ENCODE results near the gene ZNF80. TPM values are rescaled to one million over a fixed set of nuclear protein-coding genes. Genes with fewer than 3 reads are reported as not detected.

ZNF80 gene
- total and polyA plus RNA-seq, 2 donors (not counting 3 experiments of a cell fraction or from before 2014, with no cell fraction given), result not detected

GRCh38 chr3:114207768-114208167 lies 29.6 kb downstream of the ZNF80 start:
- Histone ChIP-seq H3K4me2 (ENCODE audit: insufficient read depth, low read length) (no peak overlapping the region), H3K27ac (ENCODE audit: insufficient read depth, low read depth, low read length) (no peak overlapping the region), H4K20me1 (replicated peaks; ENCODE audit: control insufficient read depth, extremely low read depth, insufficient read depth, low read length) (no peaks in the 10 kb centered on the region), H3K36me3 (ENCODE audit: control insufficient read depth in 2 of 2, extremely low read depth in 1 of 2, insufficient read depth in 2 of 2, low read length in 2 of 2) (no peaks in the 10 kb centered on the region), H2AFZ (ENCODE audit: low read depth, low read length) (no peak overlapping the region), H3K9me3 (replicated peaks; ENCODE audit: control insufficient read depth, insufficient read depth, low read length) (no peaks in the 10 kb centered on the region), H3K9me1 (replicated peaks; ENCODE audit: control insufficient read depth, extremely low read depth, insufficient read depth, low read length) (no peaks in the 10 kb centered on the region), H3K4me1 (ENCODE audit: control insufficient read depth, extremely low read depth, insufficient read depth, low read length) (peaks cover 3% of the 10 kb centered on the region), H3K9ac (replicated peaks; ENCODE audit: extremely low read depth, insufficient read depth, low read length) (no peak overlapping the region), H3K27me3 (ENCODE audit: control insufficient read depth in 2 of 2, insufficient read depth in 2 of 2, low read length in 2 of 2) (no peaks in the 10 kb centered on the region), H3K4me3 (replicated peaks in 1 of 3; ENCODE audit: insufficient read depth in 1 of 3, low read depth in 1 of 3, low read length in 3 of 3) (no peak overlapping the region), H3K79me2 (ENCODE audit: control insufficient read depth, insufficient read depth, low read length) (no peaks in the 10 kb centered on the region)
- TF ChIP-seq JUN (IDR thresholded peaks at IDR 0.05; ENCODE audit: borderline replicate concordance, insufficient read depth, insufficient read length, low read depth) (no peak), MAX (IDR thresholded peaks at IDR 0.05; ENCODE audit: insufficient read depth, insufficient read length) (no peak), FOS (IDR thresholded peaks at IDR 0.05; ENCODE audit: borderline replicate concordance, insufficient read depth, low read length) (no peak), POLR2AphosphoS5 (IDR thresholded peaks at IDR 0.05; ENCODE audit: insufficient read depth, low read depth, low read length) (no peak)
- TF ChIP-seq, protein P1, sequence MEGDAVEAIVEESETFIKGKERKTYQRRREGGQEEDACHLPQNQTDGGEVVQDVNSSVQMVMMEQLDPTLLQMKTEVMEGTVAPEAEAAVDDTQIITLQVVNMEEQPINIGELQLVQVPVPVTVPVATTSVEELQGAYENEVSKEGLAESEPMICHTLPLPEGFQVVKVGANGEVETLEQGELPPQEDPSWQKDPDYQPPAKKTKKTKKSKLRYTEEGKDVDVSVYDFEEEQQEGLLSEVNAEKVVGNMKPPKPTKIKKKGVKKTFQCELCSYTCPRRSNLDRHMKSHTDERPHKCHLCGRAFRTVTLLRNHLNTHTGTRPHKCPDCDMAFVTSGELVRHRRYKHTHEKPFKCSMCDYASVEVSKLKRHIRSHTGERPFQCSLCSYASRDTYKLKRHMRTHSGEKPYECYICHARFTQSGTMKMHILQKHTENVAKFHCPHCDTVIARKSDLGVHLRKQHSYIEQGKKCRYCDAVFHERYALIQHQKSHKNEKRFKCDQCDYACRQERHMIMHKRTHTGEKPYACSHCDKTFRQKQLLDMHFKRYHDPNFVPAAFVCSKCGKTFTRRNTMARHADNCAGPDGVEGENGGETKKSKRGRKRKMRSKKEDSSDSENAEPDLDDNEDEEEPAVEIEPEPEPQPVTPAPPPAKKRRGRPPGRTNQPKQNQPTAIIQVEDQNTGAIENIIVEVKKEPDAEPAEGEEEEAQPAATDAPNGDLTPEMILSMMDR (IDR thresholded peaks at IDR 0.05; ENCODE audit: extremely low read depth in 1 of 2, insufficient read depth in 1 of 2, low read depth in 1 of 2, low read length in 2 of 2), result no peak
- dilution Hi-C loops (cut with MboI; ENCODE audit: extremely low pct_ligation_motif_present, low sequenced_read_pairs), result no loop called here
- DNase-seq (ENCODE audit: low read depth, low spot score), result no peak
- intact Hi-C loops (cut with micrococcal nuclease), result no loop called here
- BruUV-seq (replicated peaks), result no TSS peak
- CTCF ChIA-PET, result interaction anchor here (0.7 kb wide), 1 partner anchor 91 kb away, joined by 3 read pairs; no protein-coding TSS in a partner anchor
- FAIRE-seq, result no peak
- POLR2A ChIA-PET, result no interaction called here

- H3K4me1 ChIP-seq (ENCODE audit: control insufficient read depth, extremely low read depth, insufficient read depth, low read length), result no peaks in the 10 kb centered on the region
- no peaks in the 10 kb centered on the region for H3K9me1 ChIP-seq (replicated peaks; ENCODE audit: control insufficient read depth, extremely low read depth, insufficient read depth, low read length)
- no peaks in the 10 kb centered on the region for H3K79me2 ChIP-seq (ENCODE audit: control insufficient read depth, insufficient read depth, low read length)
- H3K9ac ChIP-seq (replicated peaks; ENCODE audit: extremely low read depth, insufficient read depth, low read length), result no peak overlapping the region
- intact Hi-C loops (cut with micrococcal nuclease), result no loop called here
- ChIA-PET POLR2A (no interaction called here), CTCF (interaction anchor here (1.5 kb wide), 1 partner anchor 21 kb away, joined by 3 read pairs; no protein-coding TSS in a partner anchor)
- no peak overlapping the region for H2AFZ ChIP-seq (ENCODE audit: low read depth, low read length)
- no peaks in the 10 kb centered on the region for H3K9me3 ChIP-seq (replicated peaks; ENCODE audit: control insufficient read depth, insufficient read depth, low read length)
- no peak overlapping the region for H3K4me3 ChIP-seq (replicated peaks in 1 of 3; ENCODE audit: insufficient read depth in 1 of 3, low read depth in 1 of 3, low read length in 3 of 3)
- no peak overlapping the region for H3K27ac ChIP-seq (ENCODE audit: insufficient read depth, low read depth, low read length)
- TF ChIP-seq GATA2 (IDR thresholded peaks at IDR 0.05; ENCODE audit: insufficient read depth, insufficient read length, low read depth, low read length) (no peak), FOS (IDR thresholded peaks at IDR 0.05; ENCODE audit: borderline replicate concordance, insufficient read depth, low read length) (no peak), POLR2A (IDR thresholded peaks at IDR 0.05; ENCODE audit: low read depth, low read length) (no peak), MYC (IDR thresholded peaks at IDR 0.05; ENCODE audit: low read depth, low read length) (no peak), EZH2 (IDR thresholded peaks at IDR 0.05; ENCODE audit: borderline replicate concordance, low read depth, low read length, severe bottlenecking) (no peak), JUN (IDR thresholded peaks at IDR 0.05; ENCODE audit: borderline replicate concordance, insufficient read depth, insufficient read length, low read depth) (no peak), MAX (IDR thresholded peaks at IDR 0.05; ENCODE audit: insufficient read depth, insufficient read length) (no peak), POLR2AphosphoS5 (IDR thresholded peaks at IDR 0.05; ENCODE audit: insufficient read depth, low read depth, low read length) (no peak)
- TF ChIP-seq, protein P1 (IDR thresholded peaks at IDR 0.05; ENCODE audit: extremely low read depth in 1 of 2, insufficient read depth in 1 of 2, low read depth in 1 of 2, low read length in 2 of 2), result no peak
- no peak for FAIRE-seq
- DNase-seq (ENCODE audit: low read depth, low spot score), result no peak
- no TSS peak for BruUV-seq (replicated peaks)
- dilution Hi-C loops (cut with MboI; ENCODE audit: extremely low pct_ligation_motif_present, low sequenced_read_pairs), result no loop called here
- H3K36me3 ChIP-seq (ENCODE audit: control insufficient read depth in 2 of 2, extremely low read depth in 1 of 2, insufficient read depth in 2 of 2, low read length in 2 of 2), result no peaks in the 10 kb centered on the region
- no peaks in the 10 kb centered on the region for H4K20me1 ChIP-seq (replicated peaks; ENCODE audit: control insufficient read depth, extremely low read depth, insufficient read depth, low read length)
- no peak overlapping the region for H3K4me2 ChIP-seq (ENCODE audit: insufficient read depth, low read length)
- H3K27me3 ChIP-seq (ENCODE audit: control insufficient read depth in 2 of 2, insufficient read depth in 2 of 2, low read length in 2 of 2), result no peaks in the 10 kb centered on the region
Measured at GRCh38 chr3:114206342-114206741, 31.0 kb downstream of the ZNF80 start.

All from endothelial cell of umbilical vein (primary cell).